SK-N-SH treated with all-trans-retinoic acid at 6 μM for 48 hours (cell line): ENCODE data around the gene XCL1.

Experiments
- ATAC-seq: fragments of 200-7000 bp; cut with Tn5 transposase; 3 replicates; pipeline ENCODE4 v1.9.1; 2020; ENCODE audit warnings: mild to moderate bottlenecking, moderate library complexity
- ARNTL ChIP-seq: fragments of 450-650 bp; formaldehyde crosslinking; IDR thresholded peaks from 2 replicates; pipeline ENCODE4 v1.5.0; 2020; ENCODE audit warnings: low read depth, mild to moderate bottlenecking, moderate library complexity, borderline replicate concordance
- BACH2 ChIP-seq: fragments of 250-450 bp; sonication (Bioruptor Pico); IDR thresholded peaks from 2 replicates; pipeline ENCODE4 v1.9.0; 2021; ENCODE audit warnings: mild to moderate bottlenecking, borderline replicate concordance
- CREB5 ChIP-seq: fragments of 250-450 bp; sonication (Bioruptor Pico); IDR thresholded peaks from 2 replicates; pipeline ENCODE4 v1.5.1; 2020; ENCODE audit warnings: low read depth, mild to moderate bottlenecking, moderate library complexity
- CSDC2 ChIP-seq: fragments of 250-450 bp; sonication (Bioruptor Pico); IDR thresholded peaks from 2 replicates; pipeline ENCODE4 v1.5.0; 2020; ENCODE audit warnings: mild to moderate bottlenecking, moderate library complexity
- CSRNP3 ChIP-seq: fragments of 250-450 bp; sonication (Bioruptor Pico); IDR thresholded peaks from 2 replicates; pipeline ENCODE4 v1.5.1; 2021; ENCODE audit warnings: mild to moderate bottlenecking, moderate library complexity
- ESRRG ChIP-seq: fragments of 250-450 bp; sonication (Bioruptor Pico); IDR thresholded peaks from 2 replicates; pipeline ENCODE4 v1.6.1; 2021; ENCODE audit warnings: mild to moderate bottlenecking
- GLIS3 ChIP-seq: fragments of 250-450 bp; sonication (Bioruptor Pico); IDR thresholded peaks from 2 replicates; pipeline ENCODE4 v1.5.0; 2020; ENCODE audit warnings: mild to moderate bottlenecking, moderate library complexity
- ISL1 ChIP-seq: fragments of 250-450 bp; sonication (Bioruptor Pico); IDR thresholded peaks from 2 replicates; pipeline ENCODE4 v2.1.2; 2022; ENCODE audit warnings: mild to moderate bottlenecking, moderate library complexity
- OSR1 ChIP-seq: fragments of 250-450 bp; sonication (Bioruptor Pico); IDR thresholded peaks from 2 replicates; pipeline ENCODE4 v1.8.0; 2022; ENCODE audit warnings: moderate library complexity, mild to moderate bottlenecking, inconsistent platforms
- PATZ1 ChIP-seq: fragments of 250-450 bp; sonication (Bioruptor Pico); IDR thresholded peaks from 2 replicates; pipeline ENCODE4 v1.8.0; 2020; ENCODE audit warnings: mild to moderate bottlenecking, moderate library complexity, borderline replicate concordance
- POU6F1 ChIP-seq: fragments of 250-450 bp; sonication (Bioruptor Pico); IDR thresholded peaks from 2 replicates; pipeline ENCODE4 v1.8.0; 2021; ENCODE audit warnings: low read depth, mild to moderate bottlenecking, moderate library complexity, borderline replicate concordance
- PPARA ChIP-seq: fragments of 250-450 bp; sonication (Bioruptor Pico); IDR thresholded peaks from 2 replicates; pipeline ENCODE4 v1.5.0; 2020; ENCODE audit warnings: mild to moderate bottlenecking, borderline replicate concordance
- RARB ChIP-seq: fragments of 250-450 bp; sonication (Bioruptor Pico); IDR thresholded peaks from 2 replicates; pipeline ENCODE4 v1.8.0; 2021; ENCODE audit warnings: mild to moderate bottlenecking, moderate library complexity
- SNAI2 ChIP-seq: fragments of 250-450 bp; sonication (Bioruptor Pico); IDR thresholded peaks from 2 replicates; pipeline ENCODE4 v1.5.0; 2020; ENCODE audit warnings: mild to moderate bottlenecking, moderate library complexity
- TCF4 ChIP-seq: fragments of 250-450 bp; sonication (Bioruptor Pico); IDR thresholded peaks from 2 replicates; pipeline ENCODE4 v1.8.0; 2021; ENCODE audit warnings: mild to moderate bottlenecking, moderate library complexity, borderline replicate concordance
- TOX ChIP-seq: fragments of 250-450 bp; sonication (Bioruptor Pico); IDR thresholded peaks from 2 replicates; pipeline ENCODE4 v1.8.0; 2021; ENCODE audit warnings: mild to moderate bottlenecking, moderate library complexity, borderline replicate concordance
- TSHZ2 ChIP-seq: fragments of 250-450 bp; sonication (Bioruptor Pico); IDR thresholded peaks from 2 replicates; pipeline ENCODE4 v1.5.0; 2020; ENCODE audit warnings: mild to moderate bottlenecking, moderate library complexity
- ZC3H10 ChIP-seq: fragments of 250-450 bp; sonication (Bioruptor Pico); IDR thresholded peaks from 2 replicates; pipeline ENCODE4 v1.5.1; 2021; ENCODE audit warnings: mild to moderate bottlenecking, moderate library complexity
- ZFP3 ChIP-seq: fragments of 250-450 bp; sonication (Bioruptor Pico); IDR thresholded peaks from 2 replicates; pipeline ENCODE4 v1.5.0; 2020; ENCODE audit warnings: mild to moderate bottlenecking, moderate library complexity
- ZFP30 ChIP-seq: fragments of 450-650 bp; formaldehyde crosslinking; IDR thresholded peaks from 2 replicates; pipeline ENCODE4 v1.5.0; 2022; ENCODE audit warnings: mild to moderate bottlenecking, moderate library complexity
- ZNF565 ChIP-seq: fragments of 450-650 bp; formaldehyde crosslinking; conservative IDR thresholded peaks from 2 replicates; pipeline ENCODE4 v1.5.0; 2020; ENCODE audit warnings: low read depth, mild to moderate bottlenecking, moderate library complexity
- ZNF70 ChIP-seq: fragments of 450-650 bp; formaldehyde crosslinking; IDR thresholded peaks from 2 replicates; pipeline ENCODE4 v1.5.0; 2020; ENCODE audit warnings: mild to moderate bottlenecking, moderate library complexity
- ZNF8 ChIP-seq: fragments of 450-650 bp; formaldehyde crosslinking; IDR thresholded peaks from 2 replicates; pipeline ENCODE4 v1.5.0; 2020; ENCODE audit warnings: mild to moderate bottlenecking, moderate library complexity

XCL1 gene

GRCh38 chr1:168601051-168601450 lies 24.6 kb downstream of the XCL1 start:
- TF ChIP-seq CSRNP3 (CRISPR knock-in tag) (no peak), ZC3H10 (CRISPR knock-in tag) (peak; percentile 97), BACH2 (CRISPR knock-in tag) (no peak), ZFP30 (CRISPR knock-in tag) (no peak), CSDC2 (CRISPR knock-in tag) (no peak), CREB5 (CRISPR knock-in tag) (no peak), TCF4 (no peak), ZNF70 (CRISPR knock-in tag) (no peak), GLIS3 (CRISPR knock-in tag) (no peak), ISL1 (CRISPR knock-in tag) (no peak), ARNTL (CRISPR knock-in tag) (no peak), POU6F1 (CRISPR knock-in tag) (peak; percentile 29; the same call in 1 of the 2 replicates), OSR1 (CRISPR knock-in tag) (0 out of 2 replicates have a peak, but pooled peaks have one; percentile 49), PATZ1 (CRISPR knock-in tag) (no peak), RARB (CRISPR knock-in tag) (0 out of 2 replicates have a peak, but pooled peaks have one; percentile 5), ZNF565 (CRISPR knock-in tag) (no peak), TSHZ2 (no peak), ESRRG (CRISPR knock-in tag) (no peak), ZFP3 (CRISPR knock-in tag) (no peak), TOX (CRISPR knock-in tag) (peak; percentile 88; the same call in 1 of the 2 replicates), SNAI2 (CRISPR knock-in tag) (no peak), PPARA (CRISPR knock-in tag) (no peak), ZNF8 (CRISPR knock-in tag) (no peak)
- peak; percentile 38; the same call in 2 of the 3 replicates for ATAC-seq

GRCh38 chr1:168603501-168604110 lies 27.2 kb downstream of the XCL1 start:
- peak; percentile 98 for ATAC-seq
- TF ChIP-seq ZC3H10 (CRISPR knock-in tag) (no peak), TOX (CRISPR knock-in tag) (no peak), RARB (CRISPR knock-in tag) (no peak), ZNF565 (CRISPR knock-in tag) (no peak), ZFP3 (CRISPR knock-in tag) (no peak), SNAI2 (CRISPR knock-in tag) (no peak), CSRNP3 (CRISPR knock-in tag) (no peak), CSDC2 (CRISPR knock-in tag) (no peak), ESRRG (CRISPR knock-in tag) (no peak), TSHZ2 (no peak), POU6F1 (CRISPR knock-in tag) (no peak), ISL1 (CRISPR knock-in tag) (no peak), ZNF70 (CRISPR knock-in tag) (no peak), OSR1 (CRISPR knock-in tag) (no peak)
- TF ChIP-seq, all 23 proteins: peak for 0
